NCI-H128 (cell line): ENCODE data around the gene MGAT5.

Experiments used
- DNase-seq: peaks from one replicate; lab custom pipeline; 2025; ENCODE audit not compliant: unreplicated experiment; lab: John Stamatoyannopoulos, UW

The MGAT5 gene

DNA sequence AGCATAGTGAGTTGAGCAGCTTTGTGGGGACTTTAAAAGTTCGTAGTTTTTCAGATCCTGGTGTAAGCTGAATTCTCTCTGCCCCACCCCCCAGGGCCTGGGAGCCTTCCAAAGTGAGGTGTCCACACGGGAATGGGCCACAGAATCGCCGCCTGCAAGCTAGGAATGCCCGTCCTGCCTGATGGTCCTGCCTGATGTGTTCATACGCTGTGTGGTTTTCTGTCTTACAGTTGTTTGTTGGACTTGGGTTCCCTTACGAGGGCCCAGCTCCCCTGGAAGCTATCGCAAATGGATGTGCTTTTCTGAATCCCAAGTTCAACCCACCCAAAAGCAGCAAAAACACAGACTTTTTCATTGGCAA lies 158.7 kb downstream of the MGAT5 start:
- DNase-seq = no peak

DNA sequence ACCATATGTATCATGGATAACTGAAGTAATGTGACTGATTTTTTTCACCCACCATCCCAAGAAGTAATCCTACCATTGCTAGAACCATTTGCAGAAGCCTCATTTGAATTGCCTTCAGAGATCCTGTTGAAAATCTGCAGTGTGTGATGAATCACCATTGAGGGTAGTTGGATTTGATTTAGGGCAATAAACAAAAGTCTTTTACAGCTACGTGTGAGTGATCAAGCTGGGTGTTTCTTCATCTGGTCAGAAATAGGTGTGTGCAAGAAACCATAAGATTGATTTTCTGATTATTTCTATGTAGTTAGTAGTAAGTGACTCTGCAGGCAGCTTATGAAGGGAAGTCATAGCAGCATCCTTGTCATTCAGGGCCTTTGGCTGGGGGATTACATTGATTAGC lies 159.6 kb downstream of the MGAT5 start:
- DNase-seq = no peak

DNA sequence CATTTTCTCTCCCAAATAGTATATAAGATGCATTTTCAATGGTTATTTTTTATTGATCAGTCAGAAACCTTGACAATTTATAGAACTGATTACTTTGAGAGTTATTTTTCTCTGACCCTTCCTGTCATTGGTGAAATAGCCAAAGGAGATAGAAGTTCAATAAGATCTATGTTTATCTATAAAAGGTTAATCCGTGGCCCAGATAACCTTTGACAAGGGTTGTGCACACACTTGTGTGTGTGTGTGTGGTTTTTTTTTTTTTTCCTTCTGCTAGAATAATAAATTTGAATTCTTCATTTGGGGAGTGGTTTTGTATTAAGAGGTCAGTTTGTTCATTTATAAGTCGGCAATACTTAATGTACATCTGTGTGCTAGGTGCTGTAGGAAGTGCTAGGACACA lies 160.0 kb downstream of the MGAT5 start:
- no peak for DNase-seq

- DNase-seq = no peak
These were observed 162.1 kb downstream of the MGAT5 start for GRCh38 chr2:134416018-134416417.

- no peak for DNase-seq
These were observed 162.8 kb downstream of the MGAT5 start for GRCh38 chr2:134416637-134417036.

DNA sequence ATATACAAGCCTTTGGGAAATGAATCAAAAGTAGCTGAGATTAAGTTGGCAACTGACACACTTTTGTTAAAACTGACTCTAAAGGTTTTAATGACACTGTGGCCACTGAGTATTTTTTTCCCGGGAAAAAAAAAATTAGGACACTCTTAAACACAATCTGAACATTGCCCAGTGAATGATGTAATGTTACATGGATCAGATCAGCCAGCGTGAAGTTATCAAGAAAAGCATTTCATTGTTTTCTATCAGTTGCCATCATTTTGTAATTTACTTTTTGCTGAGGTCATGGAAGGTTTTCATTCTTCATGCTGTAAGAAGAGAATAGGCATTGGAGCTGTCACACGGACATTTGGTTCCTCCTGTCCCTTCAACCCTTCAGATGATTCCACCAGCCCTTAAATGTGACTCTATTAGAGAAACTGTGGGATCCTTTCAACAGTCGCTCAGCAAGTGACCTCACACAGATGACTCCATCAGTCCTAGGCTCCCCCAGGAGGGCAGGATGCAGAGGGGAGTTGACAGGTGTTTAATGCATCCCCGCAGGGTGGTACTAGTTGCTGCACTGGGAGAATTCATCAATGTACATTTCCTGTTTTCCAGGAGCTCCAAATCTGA lies 164.2 kb downstream of the MGAT5 start:
- no peak for DNase-seq

DNA sequence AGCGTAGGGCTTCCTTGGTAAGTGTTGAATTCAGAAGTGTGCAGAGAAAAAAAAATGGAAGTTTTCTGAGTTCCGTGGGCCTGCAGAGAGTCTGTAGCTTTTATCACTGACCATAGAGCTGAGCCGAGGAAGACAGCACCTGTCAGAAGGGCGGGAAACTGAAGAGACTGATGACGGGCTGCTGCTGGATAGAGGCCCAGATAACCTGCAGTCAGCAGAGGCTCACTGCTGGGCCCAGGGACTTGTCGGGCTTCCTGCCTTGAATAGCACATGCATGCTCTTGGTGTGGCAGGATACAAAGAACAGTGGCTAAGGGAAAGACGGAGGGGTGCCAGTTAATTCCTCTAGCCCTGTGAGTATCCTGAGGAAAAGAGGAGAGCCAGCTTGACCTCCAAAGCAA lies 166.4 kb downstream of the MGAT5 start:
- no peak for DNase-seq

DNA sequence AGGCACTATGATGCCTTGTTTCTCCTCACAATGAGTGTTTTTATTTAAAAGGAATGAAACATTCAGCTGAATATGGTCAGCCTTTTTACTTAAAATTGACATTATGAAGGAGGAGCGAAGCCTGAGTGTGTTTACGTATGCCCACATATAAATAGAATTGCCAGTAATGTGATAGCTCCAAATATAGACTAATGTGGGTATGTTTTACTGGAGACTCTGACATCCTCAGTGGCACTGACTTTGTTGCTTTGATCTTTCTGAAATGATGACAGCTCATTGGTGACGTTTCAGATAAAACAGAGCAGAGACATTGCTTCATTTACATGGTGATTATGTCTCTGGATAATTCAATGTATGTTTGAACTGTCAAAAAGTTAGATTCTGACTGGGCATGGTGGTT lies 167.0 kb downstream of the MGAT5 start:
- DNase-seq = no peak

GRCh38 chr2:134421556-134422328 lies 167.9 kb downstream of the MGAT5 start:
- DNase-seq = no peak

DNA sequence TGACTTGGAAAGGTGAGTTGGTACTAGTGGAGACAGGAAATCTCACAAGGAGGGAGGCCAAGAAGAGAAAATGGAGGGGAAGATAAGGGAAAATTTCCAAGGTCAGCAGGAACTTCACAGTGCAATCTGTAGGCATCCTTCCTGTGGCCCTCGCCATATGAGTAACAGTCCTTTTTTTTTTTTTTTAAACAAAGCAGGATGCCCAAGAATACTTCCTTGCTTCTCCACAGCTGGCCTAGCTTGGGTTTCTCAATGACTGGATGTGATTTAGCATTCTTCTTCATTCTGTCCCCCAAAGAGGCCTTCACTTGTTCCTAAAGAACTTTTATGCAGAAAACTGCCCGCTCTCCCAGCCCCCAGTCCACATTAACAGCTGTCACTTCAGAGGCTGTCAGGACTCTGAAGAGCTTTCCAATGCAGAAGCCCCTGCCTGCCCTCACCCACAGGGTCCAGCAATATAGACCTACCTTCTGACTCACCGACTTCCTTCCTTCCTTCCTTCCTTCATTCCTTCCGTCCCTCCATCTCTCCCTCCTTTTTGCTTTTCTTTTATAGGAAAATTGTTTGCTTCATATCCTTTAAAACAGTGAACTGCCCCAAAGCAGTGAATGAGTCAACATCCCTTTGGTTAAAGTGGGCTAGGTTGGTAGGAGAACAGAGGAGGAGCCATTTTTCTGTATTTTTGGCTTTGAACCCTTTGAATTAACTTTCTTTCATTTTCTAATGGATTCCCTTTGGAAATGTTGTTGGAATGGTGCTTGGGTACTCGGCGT lies 172.0 kb downstream of the MGAT5 start:
- no peak for DNase-seq

- DNase-seq = no peak
These were observed 172.8 kb downstream of the MGAT5 start for GRCh38 chr2:134426721-134427120.

DNA sequence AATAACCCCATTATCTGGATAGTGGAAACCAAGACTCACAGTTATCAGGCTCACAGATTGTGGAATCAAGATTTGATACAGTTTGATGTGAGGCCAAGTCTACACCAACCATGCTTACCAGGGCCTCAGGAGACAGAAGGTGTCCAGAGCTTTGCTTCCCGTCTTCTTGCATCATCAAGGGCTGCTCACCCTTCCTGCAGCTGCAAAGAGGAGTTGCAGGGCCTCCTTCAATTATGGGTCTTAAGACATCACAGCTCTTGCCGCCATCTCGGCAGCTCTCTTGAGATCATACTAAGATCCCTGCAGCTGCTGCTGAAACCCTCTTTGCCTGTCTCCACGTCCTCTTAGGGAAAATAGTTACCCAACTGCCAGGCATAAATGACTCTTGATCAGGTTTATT lies 176.0 kb downstream of the MGAT5 start:
- DNase-seq = no peak

DNA sequence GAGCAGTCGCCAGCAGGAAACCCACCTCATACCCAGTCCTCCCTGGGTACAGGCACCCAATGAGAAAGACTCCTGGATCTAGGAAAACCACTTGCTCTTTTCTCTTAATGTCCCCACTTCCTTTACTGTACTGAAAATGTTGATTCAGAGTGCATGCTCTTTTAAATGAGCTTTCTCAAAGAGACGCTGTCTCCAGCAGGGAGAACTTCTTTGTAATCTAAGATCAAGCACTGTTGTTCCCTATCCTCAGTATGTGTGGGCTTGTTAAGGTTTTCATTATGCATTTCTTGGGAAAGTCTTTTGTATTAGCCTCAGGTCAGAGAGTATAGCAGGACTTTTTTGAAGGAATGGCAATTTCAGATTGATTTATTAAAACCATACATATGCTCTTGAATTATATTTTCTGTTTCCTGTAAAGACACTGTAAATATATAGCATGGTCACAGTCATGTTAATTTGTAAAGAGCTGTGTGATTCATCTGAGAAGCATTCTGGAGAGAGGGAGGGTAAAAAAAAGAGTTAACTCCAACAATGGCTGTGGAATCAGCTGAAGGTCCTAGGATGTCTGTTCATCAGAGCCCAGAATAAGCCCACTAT lies 178.1 kb downstream of the MGAT5 start:
- DNase-seq = no peak

- no peak for DNase-seq
These were observed 178.6 kb downstream of the MGAT5 start for GRCh38 chr2:134432435-134432883.

DNA sequence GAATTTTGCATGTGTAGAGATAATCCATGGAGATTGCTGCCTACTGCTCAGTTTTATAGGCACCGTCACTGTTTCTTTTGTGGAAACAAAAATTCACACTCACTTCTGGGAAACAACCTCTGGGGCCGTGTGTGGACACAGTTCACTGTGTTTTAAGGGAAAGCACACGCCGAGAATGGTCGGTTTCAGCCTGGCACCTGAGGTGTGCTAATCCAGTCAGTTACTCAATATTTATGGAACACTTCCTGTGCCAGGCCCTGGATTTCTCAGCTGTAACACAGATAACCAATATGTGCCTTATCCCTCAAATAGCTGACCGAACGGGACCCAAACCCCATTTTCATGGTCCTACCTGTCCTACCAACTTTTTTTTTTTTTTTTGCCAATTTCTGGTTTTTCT lies 179.6 kb downstream of the MGAT5 start:
- no peak for DNase-seq

- no peak for DNase-seq
These were observed 180.1 kb downstream of the MGAT5 start for GRCh38 chr2:134433979-134434378.

GRCh38 chr2:134435505-134435904 lies 181.6 kb downstream of the MGAT5 start:
- DNase-seq = no peak

DNA sequence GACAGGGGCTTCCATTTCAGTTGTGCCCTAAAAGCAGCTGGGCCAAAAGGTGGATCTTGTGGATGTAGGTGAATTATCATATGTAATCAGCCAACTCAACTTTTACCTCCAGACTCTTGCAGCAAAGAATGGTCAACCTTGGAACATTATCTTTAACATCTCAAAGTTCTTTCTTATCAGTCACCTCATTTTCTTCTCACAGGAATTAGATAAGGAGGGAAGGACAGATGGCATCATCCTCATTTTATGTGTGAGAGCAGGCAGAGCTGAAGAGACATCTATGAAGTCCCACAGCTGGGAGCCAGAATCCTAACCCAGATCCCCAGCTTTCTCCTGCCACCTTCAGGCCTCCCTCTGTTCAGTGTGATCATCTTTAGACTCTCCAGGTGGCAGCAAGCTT lies 182.1 kb downstream of the MGAT5 start:
- no peak for DNase-seq

GRCh38 chr2:134436706-134437105 lies 182.8 kb downstream of the MGAT5 start:
- DNase-seq = no peak

DNA sequence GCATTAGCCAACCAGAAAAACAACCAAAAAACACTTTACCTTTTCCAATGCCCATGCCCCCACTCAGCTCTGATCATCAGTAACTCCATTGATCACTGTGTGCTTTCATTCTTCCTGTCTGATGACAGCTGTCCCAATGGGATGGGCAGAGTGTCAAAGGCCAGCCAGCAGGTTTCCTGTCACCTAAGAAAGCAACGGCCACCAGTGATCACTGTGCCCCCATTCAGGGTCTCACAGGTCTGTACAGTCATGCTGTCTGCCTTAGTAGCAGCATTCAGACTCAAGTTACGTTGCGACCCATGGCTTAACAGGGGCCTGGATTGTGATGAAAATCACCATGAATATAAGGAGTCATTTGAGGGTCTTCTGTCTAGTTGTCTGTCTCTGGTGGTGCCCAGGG lies 184.5 kb downstream of the MGAT5 start:
- no peak for DNase-seq

DNA sequence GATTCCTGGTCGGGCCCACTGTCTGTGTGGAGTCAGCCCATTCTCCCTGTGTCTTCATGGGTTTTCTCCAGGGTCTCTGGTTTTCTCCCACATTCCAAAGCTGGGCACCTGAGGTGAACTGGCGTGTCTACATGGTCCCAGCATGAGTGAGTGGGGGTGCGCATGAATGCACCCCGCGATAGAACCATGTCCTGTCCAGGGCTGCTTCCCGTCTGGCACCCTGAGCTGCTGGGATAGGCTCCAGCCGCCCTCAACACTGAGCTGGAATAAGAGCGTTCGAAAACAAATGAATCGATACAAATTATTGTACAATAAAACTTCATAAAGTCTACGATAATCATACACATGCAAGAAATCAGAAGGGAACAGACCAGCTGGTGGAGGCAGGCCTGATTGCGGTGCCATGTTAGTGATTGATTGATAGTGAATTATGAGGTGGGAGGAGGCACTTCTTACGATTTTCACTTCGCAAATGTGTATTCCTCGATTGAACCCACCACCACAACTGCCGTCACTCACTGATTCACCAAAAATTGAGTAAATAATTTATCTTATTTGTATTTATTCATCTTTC lies 186.6 kb downstream of the MGAT5 start:
- no peak for DNase-seq
